GM18870 (cell line): ENCODE data around the gene SLC6A3.
"Not testable (repeated sequence)": the region's sequence is repeated elsewhere in the genome, so short reads cannot be mapped to it uniquely, and the experiment has no call there.

Experiments
- ATAC-seq: cut with Tn5 transposase; IDR thresholded peaks from one replicate; pipeline ENCODE4 v1.9.1; 2021; ENCODE audit warnings: moderate library complexity; ENCODE audit not compliant: unreplicated experiment

The SLC6A3 gene

DNA sequence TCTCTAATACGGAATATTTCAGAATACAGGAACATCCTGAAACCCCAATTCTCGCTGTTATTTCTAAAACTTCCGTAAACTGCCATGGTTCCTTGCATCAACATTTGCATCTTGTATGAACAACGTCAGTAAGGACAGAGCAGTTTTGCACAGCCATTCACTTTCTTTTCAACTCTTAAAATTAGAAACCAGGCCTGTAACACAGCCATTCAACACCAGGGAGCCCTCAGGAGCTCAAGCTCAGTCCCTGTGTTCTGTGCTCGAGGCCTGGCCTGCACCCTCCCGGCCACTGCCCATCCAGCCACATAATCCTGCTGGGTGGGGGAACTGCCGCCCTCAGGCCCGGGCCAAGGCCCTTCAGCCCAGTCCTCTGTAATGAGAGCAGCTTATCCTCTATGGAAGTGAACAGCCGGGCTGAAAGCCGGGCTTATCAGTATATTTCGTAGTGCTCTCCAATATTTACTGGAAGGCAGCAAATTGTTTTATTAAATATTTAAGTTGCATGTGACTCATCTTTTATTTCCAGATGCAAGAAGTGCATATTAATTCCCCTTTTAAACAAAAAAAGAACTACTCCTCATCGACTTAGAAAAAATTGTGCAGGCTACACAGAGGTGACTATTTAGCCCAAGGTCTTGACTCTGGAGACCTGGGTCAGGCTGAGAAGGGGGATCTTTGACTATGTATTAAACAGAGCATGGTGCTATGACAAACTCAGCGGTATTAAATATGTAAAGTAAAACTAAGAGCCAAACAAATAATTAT lies 33.2 kb upstream of the SLC6A3 start:
- ATAC-seq = no peak

DNA sequence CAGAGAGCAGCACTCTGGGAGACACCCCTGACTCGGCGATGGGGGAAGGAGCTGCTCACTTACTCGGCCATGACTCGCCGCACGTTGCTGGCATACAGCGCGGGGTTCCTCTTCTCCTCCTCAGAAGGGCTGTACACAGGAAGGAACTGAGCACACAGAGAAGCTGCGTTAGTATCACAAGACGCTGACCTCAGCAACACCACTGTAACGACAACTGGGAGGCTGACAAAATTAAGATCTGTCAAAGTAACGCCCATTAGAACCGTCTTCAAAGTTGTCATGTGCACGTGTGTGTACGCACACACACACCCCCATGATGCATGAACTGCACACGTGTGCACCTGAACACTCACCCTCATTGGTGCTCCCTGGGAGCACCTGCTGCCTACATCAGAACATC lies 32.1 kb upstream of the SLC6A3 start:
- ATAC-seq = no peak

DNA sequence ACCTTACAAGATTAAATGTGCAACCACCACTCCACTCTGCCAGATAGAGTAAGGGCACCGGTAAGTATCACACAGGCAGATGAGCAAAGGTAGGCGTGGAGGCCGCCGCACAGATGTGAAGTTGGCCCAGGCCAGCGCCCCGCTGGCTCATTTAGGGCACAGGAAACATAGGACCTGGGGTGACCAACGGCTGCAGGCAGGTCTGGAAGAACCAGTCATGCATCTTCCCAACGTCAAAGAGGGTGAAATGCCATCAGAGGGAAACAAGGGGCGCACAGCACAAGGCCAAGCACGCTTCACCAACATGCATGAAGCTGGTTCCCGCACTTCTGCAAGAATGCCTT lies 31.7 kb upstream of the SLC6A3 start:
- ATAC-seq = no peak

DNA sequence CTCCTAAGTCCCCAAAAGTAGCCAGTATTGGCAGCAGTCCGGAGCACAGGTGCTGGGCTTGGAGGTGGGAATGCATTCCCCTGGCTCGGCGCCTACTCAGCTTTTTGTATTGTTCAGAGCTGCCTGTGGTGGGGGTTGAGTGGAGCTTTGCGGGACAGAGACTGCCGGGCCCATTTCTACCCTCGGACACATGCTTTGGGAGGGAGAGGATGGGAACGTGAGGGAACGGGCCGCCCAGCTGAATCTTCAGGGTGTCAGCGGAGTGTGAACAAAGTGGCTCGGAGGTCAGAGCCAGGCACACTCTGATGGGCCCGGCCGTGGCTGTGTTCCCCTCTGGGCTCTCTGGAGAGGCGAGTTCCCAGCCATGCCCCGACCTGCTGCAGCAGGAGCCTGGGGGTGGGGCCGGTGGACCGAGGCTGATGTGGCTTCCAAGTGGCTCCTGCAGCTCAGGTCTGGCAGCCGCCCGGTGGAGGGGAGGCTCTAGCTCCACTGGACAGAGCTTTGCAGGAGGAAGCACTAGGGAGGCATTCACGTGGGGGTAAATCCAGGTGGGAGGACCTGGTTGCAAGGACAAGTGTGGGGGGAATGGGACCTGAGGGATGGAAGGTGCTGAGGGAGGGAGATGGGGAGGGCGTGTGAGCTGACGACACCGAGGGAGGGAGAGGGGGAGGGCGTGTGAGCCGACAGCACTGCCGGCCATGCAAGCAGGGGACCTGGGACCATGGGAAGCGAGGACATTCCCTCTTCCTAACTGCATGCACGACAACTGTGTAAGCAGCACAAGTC lies 31.1 kb upstream of the SLC6A3 start:
- ATAC-seq = no peak

DNA sequence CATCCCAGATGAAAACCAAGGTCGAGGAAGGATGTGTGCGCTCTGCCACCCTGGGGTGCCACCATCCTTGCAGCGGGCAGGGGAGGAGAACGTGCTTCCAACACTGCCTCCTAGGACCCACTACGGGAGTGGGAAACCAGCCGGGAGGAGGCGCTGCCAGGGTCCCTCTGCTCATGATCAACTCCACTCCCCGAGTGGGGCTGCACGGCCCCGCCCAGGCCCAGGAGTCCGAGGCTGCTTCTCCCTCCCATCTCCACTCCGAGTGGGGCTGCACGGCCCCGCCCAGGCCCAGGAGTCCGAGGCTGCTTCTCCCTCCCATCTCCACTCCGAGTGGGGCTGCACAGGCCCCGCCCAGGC lies 30.3 kb upstream of the SLC6A3 start:
- not testable (repeated sequence) for ATAC-seq

DNA sequence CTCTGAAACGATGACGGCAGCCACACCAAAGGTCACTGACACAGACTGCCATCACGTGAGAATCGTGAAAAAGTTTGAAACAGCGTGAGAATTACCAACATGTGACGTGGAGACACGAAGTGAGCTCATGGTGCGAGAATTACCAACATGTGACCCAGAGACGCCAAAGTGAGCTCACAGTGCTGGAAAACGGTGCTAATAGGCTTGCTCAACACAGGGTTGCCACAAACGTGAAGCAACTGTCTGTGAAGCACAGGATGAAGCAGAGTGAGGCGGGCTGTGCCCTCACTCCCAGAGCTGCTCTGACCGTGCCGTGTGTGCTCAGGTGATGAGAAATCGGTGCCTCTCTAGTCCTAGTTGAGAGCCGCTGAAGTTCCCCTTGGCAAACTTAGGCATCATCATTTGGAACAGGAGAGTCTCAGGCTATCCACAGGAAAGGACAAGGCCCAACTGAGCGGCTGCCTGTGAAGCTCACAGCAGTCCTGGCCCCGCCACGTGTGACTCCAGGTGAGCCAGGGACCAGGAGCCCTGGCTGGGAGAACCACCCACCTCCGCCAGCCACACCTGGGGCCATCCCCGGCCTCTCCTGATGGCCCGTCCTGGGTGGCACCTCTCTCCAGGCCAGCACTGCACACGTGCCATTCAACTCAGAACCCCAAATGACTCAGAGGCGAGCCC lies 29.8 kb upstream of the SLC6A3 start:
- no peak for ATAC-seq

DNA sequence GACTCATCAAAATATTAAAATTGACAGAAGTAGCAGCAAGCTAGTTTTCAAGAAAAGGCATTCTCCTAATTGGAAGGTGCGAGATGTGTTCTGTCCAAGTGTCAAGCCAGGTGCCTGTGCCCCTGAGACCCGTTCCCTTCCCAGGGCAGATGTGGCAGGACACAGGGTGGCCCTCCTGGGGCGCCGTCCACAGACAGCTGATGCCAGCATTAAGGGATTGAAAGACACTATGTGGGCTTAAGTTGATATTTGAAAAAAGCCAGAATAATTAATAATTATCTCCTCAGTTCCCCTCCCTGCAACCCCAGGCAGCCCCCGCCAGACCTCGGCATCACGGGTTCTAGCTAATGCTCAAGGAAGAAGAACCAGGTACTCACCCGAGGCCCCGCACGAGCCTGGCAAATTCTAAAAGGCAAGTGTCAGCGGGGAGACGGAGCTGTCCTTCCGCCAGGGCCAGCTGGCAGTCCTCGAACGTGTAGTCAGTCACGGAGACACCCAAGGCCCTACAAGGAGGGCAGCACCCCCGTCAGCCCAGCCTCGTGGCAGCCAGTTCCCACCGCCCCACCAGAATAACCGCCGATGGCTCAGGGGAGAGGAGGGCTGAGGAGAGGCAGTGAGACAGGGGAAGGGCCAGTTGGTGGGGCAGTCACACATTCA lies 29.1 kb upstream of the SLC6A3 start:
- ATAC-seq = no peak

DNA sequence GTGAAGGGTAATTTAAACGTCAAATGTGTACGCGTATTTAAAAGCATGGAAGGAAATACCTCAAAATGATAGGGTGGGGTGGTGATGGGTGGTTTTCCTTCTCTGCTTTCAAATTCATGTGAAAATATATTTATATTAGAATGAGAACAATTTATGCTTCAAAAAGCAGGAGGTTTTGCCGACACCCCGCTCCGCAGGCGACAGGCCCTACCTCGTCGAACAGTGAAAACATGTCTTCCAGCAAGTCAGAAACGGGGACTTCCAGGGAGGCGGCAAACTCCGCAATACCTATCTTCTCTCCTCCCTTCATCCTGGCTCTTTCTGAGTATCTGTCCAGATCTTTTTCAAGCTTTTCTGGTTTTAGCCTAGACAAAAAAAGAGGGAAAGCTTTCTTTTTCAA lies 28.5 kb upstream of the SLC6A3 start:
- no peak for ATAC-seq

DNA sequence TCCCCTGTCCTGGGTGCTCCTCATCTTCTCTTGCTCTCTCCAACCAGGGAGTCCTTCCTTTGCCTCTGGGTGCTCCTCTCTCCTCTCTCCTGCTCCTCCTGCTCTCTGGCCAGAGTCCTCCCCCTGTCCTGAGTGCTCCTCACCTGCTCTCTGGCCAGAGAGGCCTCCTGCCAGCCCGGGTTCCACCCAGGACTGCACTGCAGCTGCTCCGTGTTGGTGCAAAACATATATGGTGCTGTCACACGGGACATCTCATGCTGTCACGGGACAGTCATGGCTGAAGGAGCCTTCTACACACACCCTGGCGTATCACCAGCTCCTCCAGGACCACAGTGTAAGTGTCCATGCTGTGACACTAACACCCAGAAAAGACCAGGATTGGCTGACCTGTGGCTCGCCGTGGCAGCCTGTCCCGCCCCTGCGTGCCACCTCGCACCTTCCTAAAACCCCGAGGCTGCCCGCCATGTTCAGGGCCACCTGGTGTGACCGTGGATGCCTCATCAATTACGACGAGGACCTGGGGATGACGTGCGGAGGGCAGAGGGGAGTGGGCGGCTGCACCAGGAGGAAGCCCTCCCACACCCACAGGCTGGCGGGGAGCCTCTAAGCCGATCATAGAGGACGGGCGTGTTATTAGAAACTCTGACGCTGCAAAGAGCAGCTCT lies 27.9 kb upstream of the SLC6A3 start:
- no peak for ATAC-seq

DNA sequence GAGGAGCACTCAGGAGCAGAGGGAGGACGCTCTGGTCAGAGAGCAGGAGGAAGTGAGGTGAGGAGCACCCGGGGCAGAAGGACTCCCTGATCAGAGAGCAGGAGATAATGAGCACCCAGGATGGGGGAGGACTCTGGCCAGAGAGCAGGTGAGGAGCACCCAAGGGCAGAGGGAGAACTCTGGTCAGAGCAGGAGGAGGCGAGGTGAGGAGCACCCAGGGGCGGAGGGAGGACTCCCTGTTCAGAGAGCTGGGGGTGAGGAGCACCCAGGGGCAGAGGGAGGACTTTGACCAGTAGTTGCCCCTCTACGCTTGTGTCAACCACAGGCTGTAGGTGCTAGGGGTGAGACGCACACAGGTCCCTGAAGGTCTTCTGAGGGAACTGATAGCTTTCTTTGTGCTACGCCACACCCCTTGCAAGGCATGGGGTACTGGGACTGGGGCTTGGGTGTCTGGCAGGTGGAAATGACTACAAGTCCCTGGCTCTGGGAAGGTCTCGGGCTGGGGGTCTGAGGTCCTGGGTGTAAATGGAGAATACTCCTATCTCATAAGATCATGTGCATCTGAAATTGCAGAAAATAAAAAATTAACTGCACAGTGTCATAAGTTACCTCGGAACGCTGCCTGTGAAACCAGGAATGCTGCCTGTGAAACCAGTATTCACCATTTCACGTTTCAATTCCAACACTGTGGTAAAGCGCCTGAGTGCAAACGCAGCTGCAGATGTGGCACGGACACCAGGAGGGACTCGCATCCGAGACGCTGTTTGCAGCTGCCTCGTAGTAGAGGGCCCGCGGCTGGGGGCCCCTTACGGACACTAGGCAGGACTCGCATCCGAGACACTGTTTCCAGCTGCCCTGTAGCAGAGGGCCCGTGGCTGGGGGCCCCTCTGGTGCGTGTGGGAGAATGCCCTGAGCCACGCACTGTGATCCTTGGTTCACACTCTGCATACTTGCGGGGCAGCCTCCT lies 27.0 kb upstream of the SLC6A3 start:
- ATAC-seq = no peak

DNA sequence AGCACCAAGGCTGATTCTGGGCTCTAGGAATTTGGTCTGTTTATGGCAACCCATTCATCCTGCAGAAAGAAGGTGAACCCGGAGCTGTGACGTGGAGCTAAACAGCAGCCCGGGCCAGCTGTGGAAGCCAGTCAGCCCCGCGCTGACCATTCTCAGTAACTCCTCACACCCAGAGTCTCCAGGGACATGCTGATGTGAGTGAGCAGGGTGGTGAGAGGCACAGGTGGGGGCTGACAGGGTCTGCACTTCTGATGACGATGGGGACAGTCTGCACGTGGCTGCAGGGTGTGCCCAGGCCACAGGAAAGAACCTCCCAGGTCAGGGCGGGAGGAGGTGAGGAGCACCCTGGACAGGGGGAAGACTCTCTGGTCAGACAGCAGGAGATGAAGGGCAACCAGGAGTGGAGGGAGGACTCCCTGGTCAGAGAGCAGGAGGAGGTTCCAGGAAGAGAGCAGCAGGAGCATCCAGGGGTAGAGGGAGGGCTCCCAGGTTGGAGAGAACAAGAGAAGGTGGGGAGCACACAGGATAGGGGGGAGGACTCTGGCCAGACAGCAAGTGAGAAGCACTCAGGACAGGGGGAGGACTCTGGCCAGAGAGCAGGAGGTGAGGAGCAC lies 26.1 kb upstream of the SLC6A3 start:
- no peak for ATAC-seq

DNA sequence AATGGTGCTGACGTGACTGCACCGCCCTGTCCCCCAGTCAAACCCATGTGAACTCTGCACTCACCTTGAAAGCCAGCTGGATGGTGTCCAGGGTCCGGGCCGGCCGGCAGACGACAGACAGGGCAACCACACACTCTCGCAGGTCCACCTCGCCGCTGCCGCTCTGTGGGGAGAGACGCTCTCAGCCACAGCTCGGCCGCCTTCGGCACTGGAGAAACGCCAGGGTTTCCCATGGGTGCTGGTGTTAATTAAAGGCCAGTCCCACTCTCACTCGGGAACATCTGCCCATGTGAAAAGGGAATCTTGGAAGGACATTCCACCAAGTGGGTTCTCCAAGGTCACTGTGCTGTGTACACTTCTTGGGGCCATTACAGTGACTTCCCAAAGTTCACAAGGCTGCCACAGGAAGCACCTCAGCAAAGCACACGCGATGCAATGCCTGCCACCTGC lies 25.5 kb upstream of the SLC6A3 start:
- no peak for ATAC-seq

DNA sequence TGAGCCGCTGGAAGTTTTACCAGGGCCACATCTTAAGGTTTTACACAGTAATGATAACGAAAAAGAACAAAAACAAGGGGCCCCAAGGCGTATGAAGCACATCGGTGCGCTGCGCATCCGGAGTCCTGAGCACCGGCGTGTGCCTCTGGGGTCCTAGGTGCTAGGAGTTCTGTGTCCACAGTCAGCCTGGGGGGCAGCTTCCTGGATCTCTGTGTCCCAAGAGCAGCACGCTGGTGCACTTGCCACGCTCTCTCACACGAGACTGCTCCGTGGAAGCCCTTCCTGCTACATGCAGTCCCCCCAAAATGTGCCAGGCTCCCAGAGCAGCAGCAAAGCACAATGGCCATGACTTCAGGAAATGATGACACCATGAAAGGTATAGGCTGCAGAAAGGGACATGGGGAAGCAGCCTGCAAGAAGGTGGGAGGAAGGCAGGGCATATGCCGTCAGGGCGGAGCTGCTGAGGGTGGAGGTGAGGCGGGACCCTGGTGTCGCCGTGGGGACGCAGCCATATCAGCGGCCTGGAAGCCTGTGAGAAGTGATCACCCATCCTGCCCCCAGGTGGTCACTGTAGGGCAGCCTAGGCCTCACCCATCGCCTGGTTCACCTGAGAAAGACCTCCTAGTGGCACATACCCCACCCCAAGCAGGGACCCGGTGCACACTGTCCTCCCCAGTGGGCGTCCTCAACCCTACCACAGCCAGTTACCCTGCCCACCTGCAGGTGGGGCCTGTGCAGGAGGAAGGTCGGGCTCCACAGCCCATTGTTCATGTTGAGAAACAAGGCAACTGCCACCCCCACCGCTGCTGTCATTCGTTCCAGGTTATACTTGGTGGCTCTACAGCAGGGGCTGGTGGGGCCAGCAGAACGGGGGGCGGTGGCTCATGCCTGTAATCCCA lies 23.6 kb upstream of the SLC6A3 start:
- ATAC-seq = no peak

DNA sequence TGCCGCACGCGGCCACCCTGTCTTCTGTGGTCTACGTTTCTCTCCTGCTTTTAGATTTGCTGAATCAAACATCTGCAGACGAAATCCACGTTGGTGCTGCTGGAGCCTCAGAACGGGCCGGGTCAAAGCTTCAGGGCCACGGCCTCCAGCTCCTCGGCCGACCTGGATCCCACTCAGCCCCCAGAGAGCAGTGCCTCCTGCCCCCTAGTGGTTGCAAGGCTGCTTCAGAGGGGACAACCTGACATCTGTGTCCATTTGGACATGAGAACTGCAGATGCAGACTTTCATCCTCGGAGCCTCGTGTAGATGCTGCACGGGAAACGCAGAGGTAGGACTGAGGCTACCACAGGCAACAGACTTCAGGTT lies 23.0 kb upstream of the SLC6A3 start:
- no peak for ATAC-seq

DNA sequence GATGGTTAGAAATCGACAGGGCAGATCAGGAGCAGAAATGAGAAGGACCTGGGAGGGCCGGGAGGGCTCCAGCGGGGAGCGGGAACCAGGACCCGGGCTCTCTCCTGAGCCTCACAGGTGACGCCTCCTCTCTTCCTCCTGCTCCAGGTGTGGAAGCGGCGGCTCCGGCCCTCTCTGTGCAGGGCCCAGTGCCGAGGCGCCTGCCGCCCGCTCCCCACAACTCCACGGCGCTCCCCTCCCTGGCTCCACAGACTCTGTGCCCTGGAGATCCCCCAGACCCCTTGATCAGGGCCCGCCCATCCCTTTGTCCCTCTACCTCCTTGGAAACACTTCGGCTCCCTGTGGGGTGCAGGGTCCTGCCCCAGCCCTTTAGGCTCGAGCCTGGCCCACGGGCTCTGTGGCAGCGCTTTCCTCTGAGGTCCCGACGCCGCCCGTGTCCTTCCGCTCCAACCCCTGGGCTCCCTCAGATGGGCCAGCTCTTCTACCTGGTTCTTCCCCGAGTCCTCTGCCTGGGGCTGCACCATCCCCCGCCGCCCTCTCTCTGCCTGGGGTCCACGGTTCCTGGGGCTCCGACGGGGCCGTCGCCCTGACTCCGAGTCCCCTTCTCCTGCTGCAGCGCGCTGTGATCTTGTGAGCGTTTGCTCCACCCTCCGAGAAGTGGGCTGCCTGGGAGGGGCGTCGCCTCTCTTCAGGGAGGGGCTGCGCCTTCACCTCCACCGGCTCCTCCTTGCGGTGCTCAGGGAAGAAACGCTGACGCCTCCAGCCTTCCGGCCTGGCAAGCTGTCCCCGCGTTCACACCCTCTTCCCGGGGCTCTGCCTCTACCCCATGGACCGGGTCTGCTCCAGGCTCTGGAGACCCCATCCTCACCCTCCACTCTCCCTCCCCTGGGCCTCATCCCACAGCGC lies 22.4 kb upstream of the SLC6A3 start:
- ATAC-seq = no peak

DNA sequence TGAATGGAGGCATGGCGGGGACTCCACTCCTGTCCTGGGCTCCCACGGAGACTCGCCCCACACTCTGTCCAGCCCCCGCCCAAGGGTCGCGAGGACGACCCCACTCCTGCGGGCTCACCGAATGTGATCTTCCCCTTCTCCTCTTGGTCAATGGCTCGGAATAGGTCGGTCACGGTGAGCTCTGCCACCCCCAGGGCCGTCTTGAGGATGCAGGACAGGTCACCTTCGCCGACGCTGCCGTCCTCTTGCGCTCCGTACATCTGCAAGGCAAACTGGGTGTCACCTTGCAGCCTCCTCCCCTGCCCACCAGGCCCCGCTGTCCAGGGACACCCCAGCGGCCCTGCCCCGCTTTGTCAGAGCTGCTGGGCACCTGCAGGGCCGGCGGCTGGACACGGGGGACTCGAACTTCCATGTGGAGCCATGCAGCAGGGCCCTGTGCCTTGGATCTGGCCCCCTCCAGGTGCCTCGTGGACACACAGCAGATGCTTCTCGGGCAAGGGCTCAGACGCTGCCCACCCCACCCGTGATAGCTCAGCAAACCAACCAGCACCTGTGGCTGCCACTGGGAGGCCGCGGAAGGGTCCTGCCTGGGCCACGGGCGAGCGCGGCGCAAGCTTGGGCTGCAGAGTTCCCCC lies 21.5 kb upstream of the SLC6A3 start:
- no peak for ATAC-seq

DNA sequence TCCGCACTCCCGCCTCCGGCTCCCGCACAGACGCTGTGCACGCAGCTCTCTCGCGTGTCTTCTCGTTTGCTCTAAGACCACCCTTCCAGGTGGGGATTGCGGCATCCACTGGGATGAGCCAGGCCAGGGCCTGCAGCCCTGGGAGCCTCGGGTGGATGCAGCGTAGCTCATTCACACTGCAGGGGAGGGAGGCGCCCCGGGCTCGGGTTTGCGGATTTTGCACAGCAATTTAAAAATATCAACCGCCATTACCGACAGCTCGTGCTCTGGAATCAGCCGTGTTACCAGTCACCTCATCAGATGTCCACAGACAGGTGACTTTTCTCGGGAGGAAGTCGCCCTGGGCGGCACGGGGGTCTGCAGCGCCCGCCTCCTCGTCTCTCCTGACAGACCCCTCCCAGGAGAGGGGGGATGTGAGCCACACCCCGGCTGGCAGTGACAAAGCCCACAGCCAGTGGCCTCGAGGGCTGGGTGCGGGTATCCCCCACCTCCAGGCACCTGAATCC lies 20.8 kb upstream of the SLC6A3 start:
- ATAC-seq = no peak
